Vagina (tissue), 2 donors: ENCODE measurements around the gene B3GNT2. TPM values are rescaled to one million over a fixed set of nuclear protein-coding genes. Genes with fewer than 3 reads are reported as not detected.

Experiments
- DNase-seq, 2 donors: peaks; one replicate each; pipeline ENCODE4 v3.0.0-alpha.2; 2017; ENCODE audit errors: extremely low spot score in 2 of 2
- H3K27ac ChIP-seq: fragments of 200-600 bp; sonication (generic); one replicate; pipeline ENCODE4 v1.5.1; 2019
- H3K27me3 ChIP-seq: fragments of 200-600 bp; sonication (generic); one replicate; pipeline ENCODE4 v1.5.1; 2019
- H3K36me3 ChIP-seq, 2 donors: fragments of 200-600 bp; sonication (generic); one replicate each; pipeline ENCODE4 v1.5.1; 2017 to 2019
- H3K4me1 ChIP-seq: fragments of 200-600 bp; sonication (generic); one replicate; pipeline ENCODE4 v1.5.1; 2019
- H3K4me3 ChIP-seq, 2 donors: fragments of 200-600 bp; sonication (generic); 1 replicate in 1 of 2; 2 replicates in 1 of 2; pipeline ENCODE4 v1.5.1; 2016 to 2019
- H3K9me3 ChIP-seq: fragments of 200-600 bp; sonication (generic); one replicate; pipeline ENCODE4 v1.5.1; 2019
- CTCF ChIP-seq, 3 experiments: fragments of 450-650 bp in 2 of 3; fragments of 200-600 bp in 1 of 3; sonication (generic) in 1 of 3; IDR thresholded peaks; one replicate each; pipeline ENCODE4 v1.5.1; 2017 to 2019; ENCODE audit warnings: antibody characterized with exemption in 3 of 3, mild to moderate bottlenecking in 2 of 3, moderate library complexity in 2 of 3
- POLR2A ChIP-seq, 2 donors: fragments of 450-650 bp; IDR thresholded peaks; one replicate each; pipeline ENCODE4 v1.6.1; 2017; ENCODE audit warnings: antibody characterized with exemption in 2 of 2, mild to moderate bottlenecking in 2 of 2, moderate library complexity in 2 of 2
- POLR2AphosphoS5 ChIP-seq, 2 donors: sonication (generic); formaldehyde crosslinking; IDR thresholded peaks; one replicate each; pipeline ENCODE4 v1.9.0; 2017; ENCODE audit warnings: antibody characterized with exemption in 2 of 2, mild to moderate bottlenecking in 2 of 2, low read depth in 1 of 2; ENCODE audit not compliant: insufficient read depth in 1 of 2
- intact Hi-C: fragments of 100-400 bp; cut with DNase I; formaldehyde crosslinking; loops from one replicate; pipeline ENCODE4 v1.15.1; 2023
- total RNA-seq: library from RNA; depleted of rRNA; stranded (reverse); fragments of >200 nt; gene quantifications from one replicate; pipeline ENCODE4 v1.2.3, GENCODE V29; 2016

The B3GNT2 gene
- total RNA-seq, 1 donor from 2014 or later = 18.9 TPM

- DNase-seq = no peak
These were observed 6.3 kb downstream of the B3GNT2 start for GRCh38 chr2:62202019-62202722.

GRCh38 chr2:62202729-62203128 lies 6.8 kb downstream of the B3GNT2 start:
- TF ChIP-seq CTCF (IDR thresholded peaks at IDR 0.05) (no peak), POLR2A (IDR thresholded peaks at IDR 0.05) (no peak), POLR2AphosphoS5 (IDR thresholded peaks at IDR 0.05; ENCODE audit: insufficient read depth in 1 of 2, low read depth in 1 of 2) (no peak)
- Histone ChIP-seq H3K27me3 (no peaks in the 10 kb centered on the region), H3K4me1 (peaks cover 56% of the 10 kb centered on the region), H3K9me3 (no peaks in the 10 kb centered on the region), H3K36me3 (no peaks in the 10 kb centered on the region), H3K27ac (no peak overlapping the region), H3K4me3 (no peak overlapping the region)
- DNase-seq = no peak
- intact Hi-C loops = no loop called here

More at GRCh38 chr2:62202019-62202722, 6.3 kb downstream of the B3GNT2 start:
- intact Hi-C loops = no loop called here
- H3K4me1 ChIP-seq = peaks cover 53% of the 10 kb centered on the region
- TF ChIP-seq POLR2A (IDR thresholded peaks at IDR 0.05) (no peak), POLR2AphosphoS5 (IDR thresholded peaks at IDR 0.05; ENCODE audit: insufficient read depth in 1 of 2, low read depth in 1 of 2) (no peak), CTCF (IDR thresholded peaks at IDR 0.05) (no peak)
- H3K4me3 ChIP-seq = no peak overlapping the region
- H3K9me3 ChIP-seq = no peaks in the 10 kb centered on the region
- no peak overlapping the region for H3K27ac ChIP-seq
- H3K36me3 ChIP-seq = no peaks in the 10 kb centered on the region
- H3K27me3 ChIP-seq = no peaks in the 10 kb centered on the region

- Histone ChIP-seq H3K27ac (no peak overlapping the region), H3K27me3 (no peaks in the 10 kb centered on the region), H3K9me3 (no peaks in the 10 kb centered on the region), H3K4me3 (no peak overlapping the region), H3K36me3 (no peaks in the 10 kb centered on the region), H3K4me1 (peaks cover 57% of the 10 kb centered on the region)
- TF ChIP-seq POLR2AphosphoS5 (IDR thresholded peaks at IDR 0.05; ENCODE audit: insufficient read depth in 1 of 2, low read depth in 1 of 2) = no peak
- TF ChIP-seq CTCF (IDR thresholded peaks at IDR 0.05) = no peak
- no peak for TF ChIP-seq POLR2A (IDR thresholded peaks at IDR 0.05)
- intact Hi-C loops = no loop called here
- DNase-seq = no peak
These were observed 7.5 kb downstream of the B3GNT2 start for GRCh38 chr2:62203459-62203858.

- Histone ChIP-seq H3K27me3 (no peaks in the 10 kb centered on the region), H3K4me3 (no peak overlapping the region), H3K4me1 (peaks cover 55% of the 10 kb centered on the region), H3K27ac (peak overlapping the region; percentile 32), H3K9me3 (no peaks in the 10 kb centered on the region), H3K36me3 (no peaks in the 10 kb centered on the region)
- TF ChIP-seq CTCF (IDR thresholded peaks at IDR 0.05) = no peak
- TF ChIP-seq POLR2AphosphoS5 (IDR thresholded peaks at IDR 0.05; ENCODE audit: insufficient read depth in 1 of 2, low read depth in 1 of 2) = no peak
- TF ChIP-seq POLR2A (IDR thresholded peaks at IDR 0.05) = no peak
- DNase-seq = no peak
- intact Hi-C loops = no loop called here
These were observed 9.1 kb downstream of the B3GNT2 start for GRCh38 chr2:62204998-62205496.

- intact Hi-C loops = no loop called here
- Histone ChIP-seq H3K27ac (peak overlapping the region; percentile 32), H3K27me3 (no peaks in the 10 kb centered on the region), H3K4me1 (peaks cover 52% of the 10 kb centered on the region), H3K4me3 (no peak overlapping the region), H3K9me3 (no peaks in the 10 kb centered on the region), H3K36me3 (no peaks in the 10 kb centered on the region)
- TF ChIP-seq POLR2AphosphoS5 (IDR thresholded peaks at IDR 0.05; ENCODE audit: insufficient read depth in 1 of 2, low read depth in 1 of 2) (no peak), POLR2A (IDR thresholded peaks at IDR 0.05) (no peak), CTCF (IDR thresholded peaks at IDR 0.05) (no peak)
- no peak for DNase-seq
These were observed 9.6 kb downstream of the B3GNT2 start for GRCh38 chr2:62205554-62205953.
